ENCODE results near the gene ICAM1.
"Not testable (repeated sequence)": the region's sequence is repeated elsewhere in the genome, so short reads cannot be mapped to it uniquely, and the experiment has no call there.

- TF ChIP-seq MAX (IDR thresholded peaks at IDR 0.05); CTCF (IDR thresholded peaks at IDR 0.05; ENCODE audit: control extremely low read depth in 1 of 3, insufficient read depth in 1 of 3, low read depth in 1 of 3, low read length in 3 of 3); EZH2 (IDR thresholded peaks at IDR 0.05; ENCODE audit: low read depth, low read length, severe bottlenecking); POLR2A (IDR thresholded peaks at IDR 0.05; ENCODE audit: control extremely low read depth in 1 of 2, low read depth in 2 of 2, low read length in 2 of 2); BRCA1 (IDR thresholded peaks at IDR 0.05; ENCODE audit: low read depth, low read length); TAF1 (IDR thresholded peaks at IDR 0.05; ENCODE audit: low read depth, low read length); GABPA (IDR thresholded peaks at IDR 0.05; ENCODE audit: borderline replicate concordance, insufficient read depth, low read length); ZNF274 (IDR thresholded peaks at IDR 0.05; ENCODE audit: borderline replicate concordance, extremely low read depth, low read length); EP300 (IDR thresholded peaks at IDR 0.05; ENCODE audit: borderline replicate concordance in 1 of 2, low read depth in 2 of 2, low read length in 2 of 2); FOSL1 (IDR thresholded peaks at IDR 0.05; ENCODE audit: insufficient read depth, low read depth, low read length); CHD2 (IDR thresholded peaks at IDR 0.05; ENCODE audit: low read length); CHD1 (IDR thresholded peaks at IDR 0.05; ENCODE audit: low read depth, low read length); RFX5 (IDR thresholded peaks at IDR 0.05; ENCODE audit: borderline replicate concordance, low read depth, low read length); ATF2 (IDR thresholded peaks at IDR 0.05; ENCODE audit: low read length): not testable (repeated sequence)
These were observed 11.1 kb downstream of the ICAM1 start for GRCh38 chr19:10282043-10282442.

Data from H1 (cell line).